HG02938 (cell line): ENCODE data around the gene HIF1AN.
"Not testable (repeated sequence)": the region's sequence is repeated elsewhere in the genome, so short reads cannot be mapped to it uniquely, and the experiment has no call there.

ENCODE experiments used
- ATAC-seq: cut with Tn5 transposase; IDR thresholded peaks from one replicate; pipeline ENCODE4 v1.9.1; 2021; ENCODE audit warnings: mild to moderate bottlenecking, moderate library complexity; ENCODE audit not compliant: unreplicated experiment

The HIF1AN gene

GRCh38 chr10:100565206-100565985 lies 29.7 kb downstream of the HIF1AN start:
- ATAC-seq, result no peak

- no peak for ATAC-seq
Measured at GRCh38 chr10:100566561-100566960, 30.8 kb downstream of the HIF1AN start.

DNA sequence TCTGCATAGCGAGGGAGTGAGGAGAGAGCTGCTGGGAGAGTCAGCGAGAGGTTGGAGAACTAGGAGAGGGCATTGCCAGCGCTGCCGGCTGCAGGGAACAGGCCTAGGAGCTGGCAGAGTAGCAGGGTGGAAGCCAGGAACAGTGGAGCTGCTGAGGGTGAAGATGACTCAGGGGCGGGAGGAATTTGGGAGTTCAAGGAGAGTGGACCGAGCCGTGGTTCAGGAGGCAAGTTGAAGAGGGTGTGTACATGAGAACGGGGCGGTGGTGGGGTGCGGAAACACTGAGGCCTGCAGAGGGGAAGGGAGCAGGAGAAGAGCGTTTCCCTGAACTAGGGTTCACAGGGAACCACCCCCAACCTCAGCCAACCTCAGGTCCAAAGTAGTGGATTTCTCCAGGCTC lies 31.5 kb downstream of the HIF1AN start:
- ATAC-seq, result no peak

DNA sequence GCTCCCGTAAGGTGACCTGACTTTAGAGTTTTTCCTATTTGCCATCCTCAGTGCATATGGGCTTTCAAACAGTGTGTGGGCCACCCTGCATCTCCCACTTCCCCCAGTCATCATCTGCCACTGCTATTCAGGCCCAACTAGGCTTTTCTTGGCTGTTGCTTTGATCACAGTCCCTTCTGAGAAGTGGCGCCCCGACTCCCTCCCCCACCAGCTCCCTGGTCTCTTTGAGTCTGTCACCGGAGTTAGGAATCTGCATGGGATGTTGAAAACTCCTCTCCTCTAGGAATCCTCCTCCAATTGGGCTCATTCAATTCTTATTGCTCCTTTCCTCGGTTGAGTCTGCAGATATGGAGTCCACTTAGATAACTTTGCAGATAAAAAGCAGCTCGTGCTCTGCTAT lies 32.1 kb downstream of the HIF1AN start:
- ATAC-seq, result no peak

DNA sequence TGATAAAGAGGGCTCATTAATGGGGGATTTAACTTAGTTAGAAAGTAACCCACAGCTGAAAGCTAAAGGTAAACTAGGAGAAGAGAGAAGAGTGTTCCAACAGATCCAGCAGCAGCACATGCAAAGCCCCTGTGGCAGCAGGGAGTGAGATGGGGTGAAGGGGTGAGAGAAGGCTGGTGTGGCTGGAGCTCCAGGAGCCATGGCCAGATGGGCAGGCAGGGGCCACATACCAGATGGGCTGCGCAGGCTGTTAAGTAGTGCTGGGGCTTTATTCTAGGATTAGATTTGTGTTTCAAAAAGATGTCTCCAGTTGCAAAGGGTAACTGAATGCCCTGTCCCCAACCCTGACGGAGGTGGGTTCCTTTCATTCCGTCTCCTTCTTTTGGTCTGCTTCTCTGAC lies 33.2 kb downstream of the HIF1AN start:
- no peak for ATAC-seq

DNA sequence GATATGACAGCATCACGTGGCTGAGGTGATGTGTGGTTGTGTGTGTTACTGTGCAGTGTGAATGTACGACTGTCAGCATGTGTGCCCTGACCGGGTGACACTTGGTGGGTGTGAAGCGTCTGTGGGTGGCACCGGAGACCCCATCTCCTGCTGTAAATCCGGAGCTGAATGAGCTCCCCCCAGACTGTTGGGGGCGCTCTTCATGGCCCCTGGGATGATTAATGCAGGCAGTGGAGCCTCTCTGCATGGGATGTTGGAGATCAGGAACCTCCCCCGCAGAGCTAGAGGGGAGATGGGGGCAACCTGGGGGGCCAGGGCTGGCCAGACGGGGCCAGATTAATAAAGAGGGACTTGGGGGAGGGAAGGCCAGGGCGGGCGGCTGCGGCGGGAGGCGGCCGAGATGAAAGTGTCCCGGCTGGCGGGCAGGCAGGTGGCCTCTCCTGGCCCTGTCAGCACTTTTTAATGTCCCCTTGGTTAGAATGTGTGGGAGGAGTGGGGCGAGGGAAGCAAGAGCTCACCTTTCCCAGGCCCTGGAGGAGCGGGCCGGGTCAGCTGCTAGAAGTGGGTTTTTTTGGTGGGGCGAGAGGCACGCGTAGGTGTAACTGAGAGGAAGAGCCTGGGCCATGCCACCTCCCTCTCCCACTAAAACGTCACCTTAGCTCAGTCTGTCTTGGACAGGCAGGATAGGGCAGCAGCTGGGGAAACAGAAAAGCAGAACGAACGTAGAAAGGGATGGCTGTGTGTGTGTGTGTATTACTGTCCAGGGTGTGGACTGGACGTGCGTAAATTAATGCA lies 34.1 kb downstream of the HIF1AN start:
- ATAC-seq, result no peak

GRCh38 chr10:100570506-100570905 lies 34.8 kb downstream of the HIF1AN start:
- ATAC-seq, result no peak

GRCh38 chr10:100571084-100571856 lies 35.5 kb downstream of the HIF1AN start:
- ATAC-seq, result no peak

DNA sequence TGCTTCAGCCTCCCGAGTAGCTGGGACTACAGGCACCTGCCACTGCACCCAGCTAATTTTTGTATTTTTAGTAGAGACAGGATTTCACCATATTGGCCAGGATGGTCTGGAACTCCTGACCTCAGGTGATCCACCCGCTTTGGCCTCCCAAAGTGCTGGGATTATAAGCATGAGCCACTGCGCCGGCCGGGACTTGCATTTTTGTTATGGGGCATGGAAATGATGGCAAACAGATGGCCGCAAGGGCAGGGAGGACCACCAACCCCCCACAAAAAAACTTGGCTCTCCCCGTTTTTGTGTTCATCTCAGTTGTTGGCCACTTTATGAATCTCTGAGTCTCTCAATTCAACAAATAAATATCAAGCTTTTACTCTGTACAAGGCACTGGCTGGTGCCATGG lies 39.4 kb downstream of the HIF1AN start:
- ATAC-seq, result not testable (repeated sequence)

DNA sequence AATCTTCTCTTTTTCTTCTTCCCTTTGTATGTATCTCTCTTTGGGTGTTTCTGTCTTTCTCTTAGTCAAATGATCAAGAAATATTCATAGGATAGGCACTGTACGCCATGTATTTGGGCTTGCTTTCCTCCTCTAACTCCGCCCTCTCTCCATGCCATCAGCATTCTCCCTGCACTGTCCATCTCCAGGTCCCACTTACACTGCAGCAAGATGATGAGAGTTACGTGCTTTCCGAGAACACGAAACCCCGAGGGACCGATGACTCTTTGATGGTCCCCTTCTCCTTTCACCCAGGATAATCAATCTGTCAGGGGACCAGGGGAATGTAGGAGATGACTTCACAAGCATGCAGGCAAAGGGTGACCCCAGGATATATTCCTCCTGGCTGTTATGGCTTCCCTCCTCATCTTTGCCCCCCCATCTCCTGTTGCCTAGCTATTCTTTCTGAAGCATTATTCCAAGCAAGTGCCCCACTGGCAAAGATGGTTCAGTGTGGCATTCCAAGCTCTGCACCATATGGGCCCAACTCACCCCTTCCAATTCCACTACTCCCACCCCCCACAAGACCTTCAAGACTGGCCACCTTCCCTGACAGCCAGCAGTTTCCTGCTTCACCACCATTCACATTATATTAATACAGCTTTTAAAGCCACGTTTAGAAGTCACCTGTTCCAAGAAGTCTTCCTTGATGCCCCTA lies 40.0 kb downstream of the HIF1AN start:
- ATAC-seq, result no peak

DNA sequence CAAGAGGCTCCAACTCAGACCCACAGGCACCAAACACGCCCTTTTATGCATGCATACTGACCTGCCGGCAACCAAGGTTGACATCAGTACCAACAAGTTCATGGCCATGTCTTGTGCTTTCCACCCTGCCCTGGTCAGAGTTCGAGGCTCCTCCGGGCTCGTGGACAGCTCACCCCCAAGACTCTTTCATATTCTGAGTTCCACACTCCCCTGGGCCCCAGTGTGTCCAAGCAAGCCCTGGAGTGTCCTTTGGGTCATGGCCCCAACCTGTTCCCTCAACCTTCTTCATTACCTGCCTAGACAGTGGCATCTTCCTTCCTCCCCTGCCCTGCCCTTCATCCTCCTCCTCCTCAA lies 40.5 kb downstream of the HIF1AN start:
- no peak for ATAC-seq

- no peak for ATAC-seq
Measured at GRCh38 chr10:100579261-100580090, 43.7 kb downstream of the HIF1AN start.

- no peak for ATAC-seq
Measured at GRCh38 chr10:100586959-100587358, 51.2 kb downstream of the HIF1AN start.

- ATAC-seq, result no peak
Measured at GRCh38 chr10:100598166-100598565, 62.4 kb downstream of the HIF1AN start.

GRCh38 chr10:100600218-100600617 lies 64.5 kb downstream of the HIF1AN start:
- ATAC-seq, result no peak

GRCh38 chr10:100607439-100607838 lies 71.7 kb downstream of the HIF1AN start:
- ATAC-seq, result no peak
